Iris pigment epithelial cell (primary cell): ENCODE data around the gene ITFG1.

Experiments used
- DNase-seq: peaks from one replicate; pipeline ENCODE4 v3.0.0-alpha.2; 2011; ENCODE audit warnings: low read depth

ITFG1 gene

DNA sequence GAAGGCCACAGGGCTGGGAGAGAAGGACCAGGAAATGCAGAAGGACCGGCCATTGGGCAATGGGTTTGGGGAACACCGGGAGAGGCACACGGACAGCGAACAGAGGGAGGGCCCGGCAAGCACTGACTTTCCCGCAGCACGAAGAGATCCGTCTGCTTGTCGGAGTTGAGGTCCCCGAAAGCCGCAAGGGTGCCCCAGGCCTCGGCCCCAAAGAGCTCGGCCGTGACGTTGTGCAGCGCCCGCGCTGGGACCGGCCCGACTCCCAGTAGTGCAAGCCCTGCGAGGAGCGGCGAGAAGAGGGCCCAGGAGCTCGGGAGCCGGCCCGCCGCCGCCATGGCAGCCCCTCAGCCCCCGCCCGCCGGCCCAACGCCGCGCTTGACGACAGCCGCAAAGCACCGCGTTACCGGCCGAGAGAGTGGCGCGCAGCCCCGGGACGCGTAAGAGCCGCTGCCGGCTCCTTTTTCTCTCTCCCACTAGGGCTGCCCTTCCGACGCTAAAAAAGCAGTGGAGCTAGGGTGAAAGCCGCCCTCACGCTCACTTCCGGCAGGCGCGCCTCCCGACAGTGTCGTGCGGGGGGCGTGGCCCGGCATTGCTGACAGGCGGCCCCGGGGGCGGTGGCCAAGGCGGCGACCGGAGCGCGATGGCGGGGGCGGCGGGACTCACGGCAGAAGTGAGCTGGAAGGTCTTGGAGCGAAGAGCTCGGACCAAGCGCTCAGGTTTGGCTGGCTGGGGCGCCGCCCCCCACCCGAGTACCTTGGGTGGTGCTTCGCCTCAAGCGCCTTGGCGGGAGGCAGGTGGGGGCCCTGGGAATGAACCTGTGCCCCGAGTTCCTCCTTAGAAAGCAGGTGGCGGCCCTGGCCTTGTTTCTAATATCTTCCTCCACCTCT is at the start of gene ITFG1, which contains the start of gene PHKB:
ITFG1 (minus strand) TSS at position 353 of the 887 bp plus-strand sequence; CDS start at position 335, 18 bp downstream.
PHKB (plus strand) TSS at position 621 of the 887 bp plus-strand sequence; CDS start at position 641, 20 bp downstream.
- peak; percentile 92 for DNase-seq

GRCh38 chr16:47507701-47508100 is 46.8 kb upstream of the ITFG1 start:
- DNase-seq = peak; percentile 68

GRCh38 chr16:47506800-47507199 is 45.9 kb upstream of the ITFG1 start:
- no peak for DNase-seq

DNA sequence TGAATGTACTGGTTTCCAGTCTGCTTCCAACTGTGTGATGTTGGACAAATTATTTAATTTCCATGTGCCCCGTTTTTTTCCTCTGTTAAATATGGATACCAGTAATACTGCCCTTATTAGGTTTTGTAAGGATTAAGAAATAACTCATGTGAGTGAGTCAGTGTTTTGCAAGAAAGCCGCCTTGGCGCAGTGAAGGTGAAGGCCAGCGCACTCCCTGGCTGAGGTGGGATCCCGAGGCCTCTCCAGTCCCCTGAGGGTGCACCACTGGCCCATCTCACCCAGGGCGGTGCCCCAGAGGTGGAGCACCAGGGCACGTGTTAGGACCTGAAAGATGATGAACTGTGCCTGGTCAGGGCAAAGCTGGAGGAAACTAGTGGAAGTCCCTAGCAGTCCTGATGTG is 43.7 kb upstream of the ITFG1 start:
- DNase-seq = peak; percentile 59

DNA sequence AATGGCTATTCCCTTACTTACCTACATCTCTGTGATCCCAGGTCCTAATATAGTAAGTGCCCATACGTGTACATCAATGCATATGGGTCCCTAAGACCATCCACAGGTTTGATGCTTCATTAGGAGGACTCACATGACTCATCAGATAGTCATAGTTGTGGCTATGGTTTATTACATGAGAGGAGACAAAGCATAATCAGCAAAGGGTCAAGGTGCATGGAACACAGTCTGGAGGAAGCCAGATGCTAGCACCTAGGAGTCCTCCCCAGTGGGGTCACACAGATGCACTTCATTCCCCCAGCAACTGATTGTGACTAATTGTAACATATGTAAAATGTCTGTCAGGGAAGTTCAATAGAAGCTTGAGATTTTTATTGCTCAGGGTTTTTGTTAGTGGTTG is 43.1 kb upstream of the ITFG1 start:
- peak; percentile 59 for DNase-seq

DNA sequence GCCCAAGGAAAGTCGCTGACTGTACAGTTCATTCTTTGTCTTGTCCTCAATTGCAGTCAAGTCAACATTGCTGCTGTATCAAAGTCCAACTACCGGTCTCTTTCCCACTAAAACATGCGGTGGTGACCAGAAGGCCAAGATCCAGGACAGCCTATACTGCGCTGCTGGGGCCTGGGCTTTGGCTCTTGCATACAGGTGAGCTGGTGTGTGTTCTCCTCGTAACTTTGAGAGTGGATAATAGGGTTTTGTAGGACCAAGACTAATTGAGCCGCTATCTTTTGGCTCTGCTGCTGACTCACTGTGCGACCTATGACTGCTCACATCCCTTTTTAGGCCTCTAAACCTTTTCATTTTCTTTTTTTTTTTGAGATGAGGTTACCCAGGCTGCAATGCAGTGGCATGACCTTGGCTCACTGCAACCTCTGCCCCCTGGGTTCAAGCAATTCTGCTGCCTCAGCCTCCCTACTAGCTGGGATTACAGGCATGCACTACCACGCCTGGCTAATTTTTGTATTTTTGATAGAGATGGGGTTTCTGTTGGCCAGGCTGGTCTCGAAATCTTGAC is 38.9 kb upstream of the ITFG1 start:
- DNase-seq = no peak

DNA sequence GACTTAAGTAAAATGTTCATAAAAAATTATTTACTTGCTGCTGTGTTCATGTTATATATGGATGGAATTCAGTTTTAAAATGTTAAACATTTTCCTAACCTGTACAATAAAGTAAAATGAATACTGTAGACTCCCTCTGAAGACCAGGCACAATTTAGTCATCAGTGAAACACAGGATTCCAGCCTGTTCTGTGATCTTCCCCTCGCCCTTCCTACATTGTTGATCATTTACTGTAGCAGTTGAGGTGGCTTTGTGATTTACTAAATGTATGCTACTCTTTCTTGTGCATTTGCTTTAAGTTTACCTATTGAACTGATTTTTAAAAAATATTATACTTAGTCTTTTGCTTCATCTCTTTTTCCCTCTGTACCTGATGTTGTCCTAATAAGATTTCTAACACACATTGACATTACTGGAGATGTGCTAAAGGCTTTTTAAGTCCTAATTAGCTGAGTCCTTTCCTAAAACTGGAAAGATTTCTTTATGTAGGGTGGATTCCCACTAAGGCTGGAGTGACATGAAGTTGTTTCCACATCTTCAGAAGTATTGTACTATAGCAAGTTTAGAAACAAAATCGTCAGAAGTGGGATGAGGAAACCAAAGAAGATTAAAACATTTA is 38.3 kb upstream of the ITFG1 start:
- DNase-seq = no peak

- DNase-seq = no peak
These were observed 32.8 kb upstream of the ITFG1 start for GRCh38 chr16:47493381-47494337.

- DNase-seq = peak; percentile 22
These were observed 31.8 kb upstream of the ITFG1 start for GRCh38 chr16:47492428-47493377.

DNA sequence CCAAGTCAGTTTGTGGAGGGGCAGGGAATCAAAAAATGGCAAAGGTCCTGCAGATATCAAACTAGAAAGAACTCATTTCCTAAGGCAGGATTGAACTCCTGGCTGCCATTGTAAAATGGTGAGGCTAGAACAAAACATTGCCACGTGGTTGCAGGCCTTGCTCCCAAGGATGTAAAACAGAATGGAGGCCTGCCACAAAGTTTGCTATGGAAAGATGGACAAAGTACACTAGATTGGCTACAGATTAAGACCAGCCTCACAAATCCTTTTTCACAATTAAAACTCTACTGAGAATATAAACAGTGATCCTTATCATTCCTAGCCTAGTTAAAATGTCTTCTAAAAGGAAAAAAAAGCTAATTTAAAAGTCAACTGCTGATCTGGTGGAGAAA is 31.2 kb upstream of the ITFG1 start:
- no peak for DNase-seq

DNA sequence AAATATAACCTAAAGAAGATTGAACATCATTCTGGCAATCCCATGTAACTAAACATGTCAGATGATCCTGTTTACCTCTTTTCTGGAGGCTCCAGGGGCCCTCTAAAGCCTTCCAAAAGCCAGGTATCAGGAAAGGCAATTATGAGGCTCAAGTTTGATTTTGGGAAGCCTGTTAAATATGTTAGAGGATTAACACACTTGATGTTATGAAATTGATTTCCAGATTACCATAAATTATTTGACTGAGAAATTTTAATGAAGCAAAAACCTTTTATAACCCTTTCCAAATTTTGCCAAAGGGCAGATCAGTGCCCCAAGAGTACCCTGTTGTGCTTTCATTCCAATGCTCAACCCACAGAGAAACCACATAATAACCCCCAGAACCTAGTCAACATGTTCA is 29.6 kb upstream of the ITFG1 start:
- DNase-seq = no peak

- DNase-seq = no peak
These were observed 27.2 kb upstream of the ITFG1 start for GRCh38 chr16:47488051-47488450.

DNA sequence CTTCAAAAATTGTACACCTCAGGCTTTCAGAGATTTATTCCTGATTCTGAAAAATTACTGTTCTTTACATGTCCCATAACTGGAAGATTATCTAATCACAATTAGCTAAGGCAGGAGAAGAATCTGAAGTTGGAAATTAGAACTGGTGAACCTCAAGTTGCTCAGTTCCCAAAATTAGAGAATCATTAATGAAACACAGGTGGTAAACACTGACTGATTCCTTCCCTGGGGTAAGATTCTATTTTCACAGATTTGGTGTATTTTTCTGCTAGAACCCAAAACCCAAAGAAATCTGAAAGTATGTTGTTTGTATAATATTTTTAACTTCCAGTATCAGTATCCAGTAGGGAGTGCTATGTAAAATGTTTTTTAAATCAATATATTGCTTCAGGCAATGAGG is 26.0 kb upstream of the ITFG1 start:
- DNase-seq = no peak

GRCh38 chr16:47483616-47484015 is 22.8 kb upstream of the ITFG1 start:
- no peak for DNase-seq

DNA sequence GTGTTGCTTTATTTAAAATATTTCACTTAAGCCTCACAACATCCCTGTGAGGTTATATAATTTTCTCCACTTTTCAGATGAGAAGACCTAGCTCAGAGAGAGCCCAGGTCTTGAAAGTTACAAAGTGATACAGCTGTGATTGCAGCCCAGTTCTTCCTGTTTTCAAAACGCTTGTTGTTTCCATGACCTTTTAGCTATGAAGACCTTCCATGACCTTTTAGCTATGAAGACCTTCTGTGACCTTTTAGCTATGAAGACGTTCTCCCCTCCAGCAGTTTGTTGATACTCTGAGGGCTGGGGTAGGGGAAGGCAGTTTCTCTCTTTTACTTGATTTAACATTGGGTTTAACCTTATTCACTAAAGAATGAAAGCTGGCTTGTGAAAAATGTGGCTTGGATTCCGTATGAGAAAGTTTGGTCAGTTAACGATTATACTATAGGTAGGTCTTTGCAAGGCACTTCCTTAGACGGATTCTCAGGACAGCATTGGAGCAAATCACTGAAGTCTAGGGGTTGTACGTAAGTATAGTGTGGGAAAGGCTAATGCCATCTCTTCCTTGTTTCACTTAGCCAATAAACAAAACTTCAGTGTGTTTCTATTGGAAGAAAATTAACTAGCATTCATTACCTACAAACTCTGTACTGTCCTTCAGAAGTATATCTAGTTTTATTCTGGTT is 21.0 kb upstream of the ITFG1 start:
- DNase-seq = no peak

DNA sequence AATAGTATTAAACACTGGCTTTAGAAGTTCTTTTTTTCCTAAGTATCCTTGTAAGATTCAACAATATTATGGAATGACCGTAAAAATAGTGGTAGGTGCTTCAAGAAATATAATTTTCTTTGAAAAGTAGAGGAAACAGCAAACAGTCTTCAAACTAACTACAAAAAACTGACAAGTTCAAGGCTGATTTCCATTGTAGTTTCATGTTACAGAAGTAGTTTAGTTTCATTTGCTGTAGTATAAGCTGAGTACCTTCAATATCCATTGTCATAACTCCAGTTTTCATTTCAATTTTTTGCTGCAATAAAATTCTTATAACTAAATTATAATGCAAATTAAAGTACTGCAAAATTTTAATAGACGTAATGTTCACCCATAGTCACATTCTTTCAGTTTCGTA is 19.5 kb upstream of the ITFG1 start:
- no peak for DNase-seq

DNA sequence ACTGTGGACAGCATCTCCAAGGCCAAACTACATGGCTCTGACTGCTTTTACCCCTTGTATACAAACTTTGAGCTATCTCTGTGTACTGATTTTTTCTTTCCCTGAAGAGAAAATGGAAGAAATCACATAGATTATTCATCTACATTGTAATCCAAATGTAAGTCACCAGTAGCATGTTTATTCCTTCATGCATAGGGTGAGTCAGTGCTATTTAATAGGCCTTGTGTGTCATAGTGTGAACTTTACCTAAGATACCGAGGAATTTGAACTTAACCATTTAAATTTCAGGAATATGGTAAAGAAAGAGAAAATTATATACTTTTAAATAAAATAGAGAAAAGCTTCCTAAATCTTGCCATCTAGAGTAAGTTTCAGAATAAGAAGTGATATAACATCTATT is 16.8 kb upstream of the ITFG1 start:
- DNase-seq = peak; percentile 56

DNA sequence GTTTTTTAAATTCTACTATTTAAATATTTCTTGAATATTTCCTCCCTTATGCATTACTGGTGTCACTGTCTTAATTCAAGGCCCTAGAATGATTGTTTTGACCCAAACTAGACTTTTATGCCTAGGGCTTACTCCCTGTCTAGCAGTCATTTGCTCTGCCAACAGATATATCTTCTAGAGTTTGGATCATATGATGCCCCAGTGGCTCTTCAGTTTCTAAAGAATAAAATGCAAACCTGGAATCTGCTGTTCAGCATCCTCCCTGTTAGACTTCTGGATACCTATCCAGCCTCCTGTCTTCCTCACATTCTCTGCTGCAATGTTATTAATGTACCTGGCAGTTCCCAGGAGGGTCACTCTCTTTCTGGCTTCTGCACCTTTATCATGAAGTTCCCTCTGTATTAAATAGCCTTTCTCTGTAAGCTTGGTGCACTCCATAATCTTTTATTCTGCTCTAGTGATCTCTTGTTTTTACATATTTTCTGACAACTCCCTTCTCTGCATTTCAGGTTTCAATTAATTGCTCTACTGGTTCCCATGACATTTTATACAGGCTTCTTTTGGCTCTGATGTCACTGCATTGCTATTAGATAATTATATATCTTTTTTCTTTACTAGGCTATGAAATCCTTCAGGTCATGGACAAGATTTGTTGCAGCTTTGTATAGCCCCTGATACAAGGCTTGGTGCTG is 15.9 kb upstream of the ITFG1 start:
- no peak for DNase-seq

- peak; percentile 52 for DNase-seq
These were observed 14.9 kb upstream of the ITFG1 start for GRCh38 chr16:47475786-47476185.

GRCh38 chr16:47473792-47474191 is 12.9 kb upstream of the ITFG1 start:
- no peak for DNase-seq
